Measurements from ENCODE around the gene TLK1. TPM values are rescaled to one million over a fixed set of nuclear protein-coding genes. Genes with fewer than 3 reads are reported as not detected.

The TLK1 gene
- total and polyA plus RNA-seq, 10 of the 15 experiments (the other 5 are each of a cell fraction or from before 2014, with no cell fraction given): 25.1 to 126 (median 57.3) TPM

GRCh38 chr2:170973492-170974303 lies 187.0 kb downstream of the TLK1 start (continued):
- TF ChIP-seq CUX1 (IDR thresholded peaks at IDR 0.05; ENCODE audit: insufficient replicate concordance, low read depth, low read length) (peak; percentile 28), ESRRA (IDR thresholded peaks at IDR 0.05; ENCODE audit: low read length) (0 out of 2 replicates have a peak, but pooled peaks have one; percentile 32), ZSCAN29 (IDR thresholded peaks at IDR 0.05) (0 out of 2 replicates have a peak, but pooled peaks have one; percentile 52), CBFB (IDR thresholded peaks at IDR 0.05; ENCODE audit: low read depth) (no peak; the same call in 1 of the 2 replicates), TAF1 (IDR thresholded peaks at IDR 0.05; ENCODE audit: borderline replicate concordance, low read depth, low read length) (peak; percentile 62; the same call in 1 of the 2 replicates), RCOR1 (conservative IDR thresholded peaks at IDR 0.05; ENCODE audit: low read depth, low read length) (0 out of 2 replicates have a peak, but pooled peaks have one; percentile 73), SREBF2 (IDR thresholded peaks at IDR 0.05; ENCODE audit: low read length) (no peak), SREBF1 (IDR thresholded peaks at IDR 0.05; ENCODE audit: low read length) (no peak), POLR2AphosphoS2 (IDR thresholded peaks at IDR 0.05; ENCODE audit: low read depth, low read length) (0 out of 2 replicates have a peak, but pooled peaks have one; percentile 35), EGR1 (IDR thresholded peaks at IDR 0.05; ENCODE audit: borderline replicate concordance in 1 of 2, low read depth in 2 of 2, low read length in 2 of 2) (peak in 1 of 2 experiments; percentile 87; a peak in 2 of 3 replicates), ZZZ3 (IDR thresholded peaks at IDR 0.05; ENCODE audit: control insufficient read depth, insufficient read length, low read depth) (no peak), EP300 (IDR thresholded peaks at IDR 0.05; ENCODE audit: borderline replicate concordance in 1 of 2, control insufficient read depth in 1 of 2, low read depth in 2 of 2, low read length in 2 of 2) (peak in 1 of 2 experiments; percentile 40; a peak in 1 of 4 replicates), USF2 (IDR thresholded peaks at IDR 0.05; ENCODE audit: borderline replicate concordance, low read depth, low read length) (no peak; the same call in 1 of the 2 replicates), POLR2AphosphoS5 (IDR thresholded peaks at IDR 0.05; ENCODE audit: low read length) (peak; percentile 65), KLF5 (IDR thresholded peaks at IDR 0.05; ENCODE audit: partially characterized antibody) (peak; percentile 63), CBX5 (IDR thresholded peaks at IDR 0.05; ENCODE audit: low read depth) (peak; percentile 73; the same call in 1 of the 2 replicates), ZNF687 (IDR thresholded peaks at IDR 0.05) (peak; percentile 89), HDAC6 (IDR thresholded peaks at IDR 0.05; ENCODE audit: unreplicated experiment) (peak; percentile 71)
